Glutamatergic neuron (in vitro differentiated cells): ENCODE results near the gene TMX1. TPM values are rescaled to one million over a fixed set of nuclear protein-coding genes. Genes with fewer than 3 reads are reported as not detected.
"Not testable (repeated sequence)": the region's sequence is repeated elsewhere in the genome, so short reads cannot be mapped to it uniquely, and the experiment has no call there.

Experiments
- DNase-seq: peaks from one replicate; pipeline ENCODE4 v3.0.0; 2022
- H3K27ac Mint-ChIP-seq: one replicate; pipeline ENCODE4 v1.8.0; 2020; ENCODE audit warnings: mild to moderate bottlenecking, mixed read lengths, inconsistent platforms; ENCODE audit not compliant: unreplicated experiment
- H3K27me3 Mint-ChIP-seq: one replicate; pipeline ENCODE4 v1.8.0; 2020; ENCODE audit warnings: mild to moderate bottlenecking, moderate library complexity, mixed read lengths, inconsistent platforms; ENCODE audit not compliant: unreplicated experiment
- H3K36me3 Mint-ChIP-seq: one replicate; pipeline ENCODE4 v1.8.0; 2020; ENCODE audit warnings: mild to moderate bottlenecking, mixed read lengths, inconsistent platforms; ENCODE audit not compliant: unreplicated experiment
- H3K4me1 Mint-ChIP-seq: one replicate; pipeline ENCODE4 v1.8.0; 2020; ENCODE audit warnings: mild to moderate bottlenecking, low read depth, mixed read lengths, inconsistent platforms; ENCODE audit not compliant: unreplicated experiment
- H3K4me3 Mint-ChIP-seq: one replicate; pipeline ENCODE4 v1.8.0; 2020; ENCODE audit warnings: mild to moderate bottlenecking, mixed read lengths, inconsistent platforms; ENCODE audit not compliant: unreplicated experiment
- H3K9me3 Mint-ChIP-seq: one replicate; pipeline ENCODE4 v1.8.0; 2020; ENCODE audit warnings: mild to moderate bottlenecking, moderate library complexity, mixed read lengths, inconsistent platforms; ENCODE audit not compliant: unreplicated experiment
- CTCF ChIP-seq: fragments of 200-600 bp; sonication (generic); IDR thresholded peaks from one replicate; pipeline ENCODE4 v1.5.0; 2021; ENCODE audit not compliant: partially characterized antibody, unreplicated experiment
- total RNA-seq: library from RNA; stranded (reverse); fragmentation: NEBNext Ultra II Directional; extraction: Animal tissue kit (Norgen Biotek cat#: 25700); gene quantifications from one replicate; pipeline ENCODE4 v1.2.1, GENCODE V29; 2021; ENCODE audit not compliant: unreplicated experiment

Gene TMX1
- total RNA-seq, 1 donor from 2014 or later, result 39.1 TPM

DNA sequence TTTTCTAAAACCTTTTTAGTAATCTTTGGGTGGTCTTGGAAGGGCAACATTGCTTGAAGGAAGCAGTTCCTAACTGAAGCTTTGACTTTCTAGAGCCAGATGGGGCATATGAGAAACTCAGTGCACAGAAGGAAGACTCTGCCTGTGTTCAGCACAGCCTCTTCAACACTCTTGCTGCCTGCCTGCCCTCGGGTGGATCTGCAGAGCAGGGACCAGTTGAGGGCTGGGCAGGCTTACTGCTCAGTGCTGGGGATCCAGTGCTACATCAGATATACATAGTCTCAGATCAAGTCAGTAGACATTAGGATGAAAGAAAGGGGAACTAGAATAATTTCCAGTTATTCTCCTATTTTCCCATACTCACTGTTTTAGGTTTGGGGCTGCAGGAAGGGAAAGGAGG lies 29.5 kb upstream of the TMX1 start:
- H3K27ac Mint-ChIP-seq, result peak overlapping the region; percentile 89
- peaks cover 9% of the 10 kb centered on the region for H3K27me3 Mint-ChIP-seq
- H3K4me1 Mint-ChIP-seq, result peaks cover 49% of the 10 kb centered on the region
- DNase-seq, result peak; percentile 50
- H3K36me3 Mint-ChIP-seq, result no peaks in the 10 kb centered on the region
- no peak for TF ChIP-seq CTCF
- peak overlapping the region; percentile 39 for H3K4me3 Mint-ChIP-seq
- H3K9me3 Mint-ChIP-seq, result peaks cover 15% of the 10 kb centered on the region

DNA sequence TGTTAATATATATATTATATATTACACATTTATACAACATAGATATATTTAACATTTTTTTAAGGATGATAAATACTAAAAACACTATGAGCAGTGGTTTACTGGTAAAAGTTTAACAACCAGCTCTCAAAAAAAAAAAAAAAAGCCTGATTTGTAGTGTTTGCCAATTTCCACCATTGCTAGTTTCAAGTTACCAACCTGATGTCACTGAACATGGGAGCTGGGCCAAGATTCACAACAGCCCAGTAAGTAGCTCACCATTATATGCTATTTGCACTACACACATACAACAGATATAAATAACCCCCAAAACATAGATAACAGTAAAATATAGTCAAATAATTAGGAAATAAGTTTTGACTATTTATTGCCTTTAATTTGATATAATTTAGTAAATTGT lies 28.9 kb upstream of the TMX1 start:
- Mint-ChIP-seq H3K27ac (no peak overlapping the region), H3K9me3 (peaks cover 14% of the 10 kb centered on the region), H3K4me1 (peaks cover 44% of the 10 kb centered on the region), H3K36me3 (no peaks in the 10 kb centered on the region), H3K4me3 (no peak overlapping the region), H3K27me3 (peaks cover 9% of the 10 kb centered on the region)
- TF ChIP-seq CTCF, result no peak
- no peak for DNase-seq

GRCh38 chr14:51216602-51217001 lies 23.4 kb upstream of the TMX1 start:
- Mint-ChIP-seq H3K9me3 (no peaks in the 10 kb centered on the region), H3K4me3 (no peak overlapping the region), H3K27ac (no peak overlapping the region), H3K36me3 (peaks cover 4% of the 10 kb centered on the region), H3K4me1 (peaks cover under 1% of the 10 kb centered on the region), H3K27me3 (no peaks in the 10 kb centered on the region)
- no peak for TF ChIP-seq CTCF
- DNase-seq, result no peak

DNA sequence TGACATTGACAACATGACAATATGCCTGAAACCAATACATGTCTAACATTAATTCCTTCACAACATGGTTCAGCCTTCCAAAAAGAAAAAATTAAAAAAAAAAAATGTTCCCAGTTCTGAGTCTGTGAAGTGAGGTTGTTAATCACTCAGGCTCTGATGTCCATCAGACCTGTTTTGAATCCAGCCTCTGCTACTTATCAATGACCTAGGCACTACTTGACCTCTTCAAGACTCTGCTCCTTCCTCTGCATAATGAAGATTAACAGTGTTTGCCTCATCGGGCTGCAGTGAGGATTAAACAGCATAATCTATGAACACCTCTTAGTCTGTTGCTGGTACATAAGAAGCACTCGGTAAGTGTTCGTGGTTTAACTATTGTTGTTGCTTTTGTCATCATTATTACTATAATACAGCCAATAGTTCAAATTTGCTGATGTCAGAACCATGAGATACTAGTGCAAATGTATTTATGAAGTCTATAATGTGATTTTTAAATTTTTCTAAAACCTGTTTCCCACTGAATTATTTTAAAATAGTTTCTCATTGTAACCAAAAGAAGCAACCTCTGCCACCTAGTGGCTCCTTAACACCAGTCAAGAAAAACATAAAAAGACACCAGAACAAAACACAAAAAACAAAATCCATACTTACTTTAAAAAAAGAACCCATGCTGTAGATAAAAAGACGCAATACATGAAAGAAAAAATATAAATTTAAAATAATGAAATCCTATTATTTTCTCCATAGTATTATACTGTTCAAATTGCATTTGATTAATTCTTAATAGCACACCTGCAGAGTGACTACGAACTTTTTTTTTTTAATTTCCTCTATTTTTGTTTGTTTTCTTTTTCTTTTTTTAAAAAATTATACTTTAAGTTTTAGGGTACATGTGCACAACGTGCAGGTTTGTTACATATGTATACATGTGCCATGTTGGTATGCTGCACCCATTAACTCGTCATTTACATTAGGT lies 20.3 kb upstream of the TMX1 start:
- no peak for DNase-seq
- H3K9me3 Mint-ChIP-seq, result peaks cover 4% of the 10 kb centered on the region
- no peaks in the 10 kb centered on the region for H3K27me3 Mint-ChIP-seq
- peaks cover 17% of the 10 kb centered on the region for H3K36me3 Mint-ChIP-seq
- no peaks in the 10 kb centered on the region for H3K4me1 Mint-ChIP-seq
- peak; percentile 74 for TF ChIP-seq CTCF
- H3K27ac Mint-ChIP-seq, result no peak overlapping the region
- no peak overlapping the region for H3K4me3 Mint-ChIP-seq

DNA sequence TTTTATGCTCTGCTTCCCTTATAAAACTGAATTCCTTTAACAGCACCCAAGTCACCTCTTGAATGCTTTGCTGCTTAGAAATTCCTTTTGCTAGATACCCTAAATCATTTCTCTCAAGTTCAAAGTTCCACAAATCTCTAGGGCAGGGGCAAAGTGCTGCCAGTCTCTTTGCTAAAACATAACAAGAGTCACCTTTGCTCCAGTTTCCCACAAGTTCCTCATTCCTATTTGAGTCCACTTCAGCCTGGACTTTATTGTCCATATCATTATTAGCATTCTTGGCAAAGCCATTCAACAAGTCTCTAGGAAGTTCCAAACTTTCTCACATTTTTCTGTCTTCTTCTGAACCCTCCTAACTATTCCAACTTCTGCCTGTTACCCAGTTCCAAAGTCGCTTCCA lies 16.6 kb upstream of the TMX1 start:
- DNase-seq, H3K4me3 Mint-ChIP-seq, H3K4me1 Mint-ChIP-seq, H3K9me3 Mint-ChIP-seq, H3K27me3 Mint-ChIP-seq, H3K27ac Mint-ChIP-seq: not testable (repeated sequence)
- peaks cover 17% of the 10 kb centered on the region for H3K36me3 Mint-ChIP-seq
